ENCODE measurements around the gene REM2. TPM values are rescaled to one million over a fixed set of nuclear protein-coding genes. Genes with fewer than 3 reads are reported as not detected.

REM2 gene
- polyA plus RNA-seq, 1 donor (not counting 4 experiments of a cell fraction or from before 2014, with no cell fraction given), result 0.05 TPM

DNA sequence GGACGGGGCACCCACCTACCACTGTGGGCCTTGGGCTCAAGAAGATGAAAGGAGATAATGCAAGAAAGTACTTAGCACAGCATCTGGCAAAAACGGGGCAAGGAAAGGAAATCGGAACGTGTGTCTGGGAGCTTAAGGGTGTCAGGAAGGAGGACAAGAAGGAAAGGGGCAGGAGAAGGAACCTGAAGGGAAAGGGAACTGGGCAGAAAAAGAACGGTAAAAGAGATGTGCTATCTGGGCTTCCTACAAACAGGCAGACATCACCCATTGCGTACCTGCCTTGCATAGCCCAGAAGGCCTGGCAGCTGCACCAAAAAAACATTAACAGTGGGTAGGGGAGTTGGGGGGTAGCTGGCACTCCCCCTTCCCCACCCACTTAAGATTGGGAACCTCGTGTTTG lies 958 bp upstream of the REM2 start:
- no peaks in the 10 kb centered on the region for H3K27me3 ChIP-seq (ENCODE audit: control insufficient read depth, extremely low read depth, insufficient read depth, low read length)
- FAIRE-seq, result no peak
- H3K79me2 ChIP-seq (ENCODE audit: control insufficient read depth, insufficient read depth, low read length), result no peaks in the 10 kb centered on the region
- H3K27ac ChIP-seq (ENCODE audit: control insufficient read depth, insufficient read depth, low read length), result no peak overlapping the region
- H3K9me1 ChIP-seq (ENCODE audit: control insufficient read depth, extremely low read depth, insufficient read depth, low read length), result no peaks in the 10 kb centered on the region
- H3K4me1 ChIP-seq (ENCODE audit: control insufficient read depth, extremely low read depth, insufficient read depth, low read length), result peaks cover 9% of the 10 kb centered on the region
- H2AFZ ChIP-seq (ENCODE audit: control insufficient read depth, low read length), result no peak overlapping the region
- no peak overlapping the region for H3K9ac ChIP-seq (ENCODE audit: control insufficient read depth, extremely low read depth, insufficient read depth, low read length)
- TF ChIP-seq, protein P1, sequence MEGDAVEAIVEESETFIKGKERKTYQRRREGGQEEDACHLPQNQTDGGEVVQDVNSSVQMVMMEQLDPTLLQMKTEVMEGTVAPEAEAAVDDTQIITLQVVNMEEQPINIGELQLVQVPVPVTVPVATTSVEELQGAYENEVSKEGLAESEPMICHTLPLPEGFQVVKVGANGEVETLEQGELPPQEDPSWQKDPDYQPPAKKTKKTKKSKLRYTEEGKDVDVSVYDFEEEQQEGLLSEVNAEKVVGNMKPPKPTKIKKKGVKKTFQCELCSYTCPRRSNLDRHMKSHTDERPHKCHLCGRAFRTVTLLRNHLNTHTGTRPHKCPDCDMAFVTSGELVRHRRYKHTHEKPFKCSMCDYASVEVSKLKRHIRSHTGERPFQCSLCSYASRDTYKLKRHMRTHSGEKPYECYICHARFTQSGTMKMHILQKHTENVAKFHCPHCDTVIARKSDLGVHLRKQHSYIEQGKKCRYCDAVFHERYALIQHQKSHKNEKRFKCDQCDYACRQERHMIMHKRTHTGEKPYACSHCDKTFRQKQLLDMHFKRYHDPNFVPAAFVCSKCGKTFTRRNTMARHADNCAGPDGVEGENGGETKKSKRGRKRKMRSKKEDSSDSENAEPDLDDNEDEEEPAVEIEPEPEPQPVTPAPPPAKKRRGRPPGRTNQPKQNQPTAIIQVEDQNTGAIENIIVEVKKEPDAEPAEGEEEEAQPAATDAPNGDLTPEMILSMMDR (optimal IDR thresholded peaks at IDR 0.05 in 1 of 3, IDR thresholded peaks at IDR 0.05 in 1 of 3, conservative IDR thresholded peaks at IDR 0.05 in 1 of 3; ENCODE audit: extremely low read depth in 1 of 3, insufficient read depth in 2 of 3, low read length in 3 of 3), result no peak
- no peak for TF ChIP-seq EZH2 (IDR thresholded peaks at IDR 0.05; ENCODE audit: low read length)
- peak overlapping the region; percentile 15 for H3K4me2 ChIP-seq (ENCODE audit: control insufficient read depth, extremely low read depth, insufficient read depth, low read depth, low read length)
- H3K9me3 ChIP-seq (ENCODE audit: control insufficient read depth, low read depth, low read length), result no peaks in the 10 kb centered on the region
- H3K36me3 ChIP-seq (ENCODE audit: control insufficient read depth in 2 of 2, extremely low read depth in 1 of 2, insufficient read depth in 2 of 2, low read length in 2 of 2), result peaks cover 11 to 20% of the 10 kb centered on the region in 2 experiments
- H4K20me1 ChIP-seq (ENCODE audit: control insufficient read depth, extremely low read depth, insufficient read depth, low read length), result no peaks in the 10 kb centered on the region
- dilution Hi-C loops (cut with MboI; ENCODE audit: extremely low pct_ligation_motif_present, low sequenced_read_pairs), result no loop called here
- DNase-seq (ENCODE audit: low read depth, low spot score), result no peak
- no peak overlapping the region for H3K4me3 ChIP-seq (ENCODE audit: control insufficient read depth in 2 of 3, extremely low read depth in 1 of 3, insufficient read depth in 2 of 3, low read depth in 1 of 3, low read length in 3 of 3)

DNA sequence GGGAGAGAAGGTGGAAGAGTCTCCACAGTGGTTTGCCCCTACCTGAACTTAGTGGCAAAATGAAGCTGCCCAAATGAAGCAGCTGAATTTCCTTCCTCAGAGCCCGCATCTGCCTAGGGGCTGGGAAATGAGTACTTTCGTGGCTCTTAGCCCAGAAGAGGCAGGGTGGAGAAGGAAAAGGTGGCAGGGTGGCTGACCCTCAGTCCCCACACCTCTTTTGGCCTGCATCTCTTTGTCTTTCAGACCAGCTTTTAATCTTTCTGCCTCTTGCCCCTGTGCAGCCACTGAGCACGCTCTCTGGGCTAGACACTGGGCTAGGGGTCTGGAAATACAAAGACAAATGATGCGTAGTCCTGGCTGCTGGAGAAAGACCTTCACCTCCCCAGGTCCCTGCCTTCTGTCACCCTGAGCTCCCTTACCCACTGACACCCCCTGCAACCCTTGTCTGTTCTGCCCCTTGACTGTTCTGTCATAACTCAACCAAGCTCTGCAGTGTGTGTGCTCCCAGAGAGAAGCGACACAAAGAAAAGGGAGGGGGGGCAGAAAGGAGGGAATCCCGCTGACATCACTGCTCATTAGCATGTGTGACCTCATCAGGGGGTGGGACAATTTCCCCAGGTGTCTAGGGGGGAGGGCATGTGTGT lies 371 bp upstream of the REM2 start:
- Histone ChIP-seq H2AFZ (ENCODE audit: control insufficient read depth, low read length) (no peak overlapping the region), H3K36me3 (ENCODE audit: control insufficient read depth in 2 of 2, extremely low read depth in 1 of 2, insufficient read depth in 2 of 2, low read length in 2 of 2) (peaks cover 5 to 14% of the 10 kb centered on the region in 2 experiments), H3K4me1 (ENCODE audit: control insufficient read depth, extremely low read depth, insufficient read depth, low read length) (peaks cover 12% of the 10 kb centered on the region), H3K27ac (ENCODE audit: control insufficient read depth, insufficient read depth, low read length) (no peak overlapping the region), H3K9me1 (ENCODE audit: control insufficient read depth, extremely low read depth, insufficient read depth, low read length) (no peaks in the 10 kb centered on the region), H3K79me2 (ENCODE audit: control insufficient read depth, insufficient read depth, low read length) (no peaks in the 10 kb centered on the region), H3K4me2 (ENCODE audit: control insufficient read depth, extremely low read depth, insufficient read depth, low read depth, low read length) (peak overlapping the region; percentile 15), H3K9me3 (ENCODE audit: control insufficient read depth, low read depth, low read length) (no peaks in the 10 kb centered on the region), H4K20me1 (ENCODE audit: control insufficient read depth, extremely low read depth, insufficient read depth, low read length) (no peaks in the 10 kb centered on the region), H3K4me3 (ENCODE audit: control insufficient read depth in 2 of 3, extremely low read depth in 1 of 3, insufficient read depth in 2 of 3, low read depth in 1 of 3, low read length in 3 of 3) (no peak overlapping the region), H3K9ac (ENCODE audit: control insufficient read depth, extremely low read depth, insufficient read depth, low read length) (no peak overlapping the region), H3K27me3 (ENCODE audit: control insufficient read depth, extremely low read depth, insufficient read depth, low read length) (no peaks in the 10 kb centered on the region)
- FAIRE-seq (no peak), DNase-seq (ENCODE audit: low read depth, low spot score) (no peak)
- dilution Hi-C loops (cut with MboI; ENCODE audit: extremely low pct_ligation_motif_present, low sequenced_read_pairs), result no loop called here
- TF ChIP-seq, protein P1 (optimal IDR thresholded peaks at IDR 0.05 in 1 of 3, IDR thresholded peaks at IDR 0.05 in 1 of 3, conservative IDR thresholded peaks at IDR 0.05 in 1 of 3; ENCODE audit: extremely low read depth in 1 of 3, insufficient read depth in 2 of 3, low read length in 3 of 3), result no peak
- no peak for TF ChIP-seq EZH2 (IDR thresholded peaks at IDR 0.05; ENCODE audit: low read length)
